Hippocampal formation (tissue), 2 donors: ENCODE data around the gene ACTL7B.
"Not testable (repeated sequence)": the region's sequence is repeated elsewhere in the genome, so short reads cannot be mapped to it uniquely, and the experiment has no call there.

ENCODE experiments used
- DNase-seq, 2 donors: peaks; one replicate each; lab custom pipeline; 2025; lab: John Stamatoyannopoulos, UW

The ACTL7B gene

DNA sequence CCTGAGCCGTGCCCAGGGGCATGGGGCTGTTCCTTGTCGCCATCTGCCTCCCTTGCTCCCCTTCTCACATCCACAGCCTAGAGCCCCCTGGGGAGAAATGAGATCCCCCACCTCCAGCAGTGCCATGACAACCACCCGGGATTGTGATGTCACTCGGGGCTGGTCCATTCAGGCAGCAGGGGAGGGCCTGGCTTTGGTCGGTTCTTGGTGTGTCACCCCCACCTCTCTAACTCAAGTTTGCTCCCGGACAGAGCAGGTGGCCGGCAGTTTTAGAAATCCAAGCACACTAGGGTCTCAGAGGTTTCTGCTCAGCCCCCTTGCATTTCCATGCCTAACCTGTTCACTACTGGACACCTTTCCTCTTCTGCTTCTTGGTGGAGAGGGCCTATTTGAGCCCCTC lies at the start of gene ACTL7B:
Gene ACTL7B (minus strand): TSS at position 99 of the 400 bp plus-strand sequence. CDS start 56 bp downstream, at position 43.
- DNase-seq: no peak

DNA sequence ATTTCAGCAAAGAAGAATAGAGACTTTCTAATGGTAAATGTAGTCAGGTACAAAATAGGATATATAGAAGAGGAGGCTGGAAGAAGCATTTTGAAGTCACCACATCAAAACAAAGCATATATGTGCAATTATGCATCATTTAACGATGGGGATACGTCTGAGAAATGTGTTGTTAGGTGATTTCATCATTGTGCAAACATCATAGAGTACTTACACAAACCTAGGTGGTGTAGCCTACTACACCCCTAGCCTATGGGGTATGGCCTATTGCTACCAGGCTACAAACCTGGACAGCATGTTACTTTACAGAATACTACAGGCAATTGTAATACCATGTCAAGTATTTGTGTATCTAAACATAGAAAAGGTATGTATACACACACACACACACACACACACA lies 49.7 kb upstream of the ACTL7B start:
- no peak for DNase-seq

GRCh38 chr9:108904161-108904560 lies 48.4 kb upstream of the ACTL7B start:
- no peak for DNase-seq

- DNase-seq: no peak
Observed at GRCh38 chr9:108903420-108904103, 47.8 kb upstream of the ACTL7B start.

- no peak for DNase-seq
Observed at GRCh38 chr9:108900176-108900575, 44.4 kb upstream of the ACTL7B start.

DNA sequence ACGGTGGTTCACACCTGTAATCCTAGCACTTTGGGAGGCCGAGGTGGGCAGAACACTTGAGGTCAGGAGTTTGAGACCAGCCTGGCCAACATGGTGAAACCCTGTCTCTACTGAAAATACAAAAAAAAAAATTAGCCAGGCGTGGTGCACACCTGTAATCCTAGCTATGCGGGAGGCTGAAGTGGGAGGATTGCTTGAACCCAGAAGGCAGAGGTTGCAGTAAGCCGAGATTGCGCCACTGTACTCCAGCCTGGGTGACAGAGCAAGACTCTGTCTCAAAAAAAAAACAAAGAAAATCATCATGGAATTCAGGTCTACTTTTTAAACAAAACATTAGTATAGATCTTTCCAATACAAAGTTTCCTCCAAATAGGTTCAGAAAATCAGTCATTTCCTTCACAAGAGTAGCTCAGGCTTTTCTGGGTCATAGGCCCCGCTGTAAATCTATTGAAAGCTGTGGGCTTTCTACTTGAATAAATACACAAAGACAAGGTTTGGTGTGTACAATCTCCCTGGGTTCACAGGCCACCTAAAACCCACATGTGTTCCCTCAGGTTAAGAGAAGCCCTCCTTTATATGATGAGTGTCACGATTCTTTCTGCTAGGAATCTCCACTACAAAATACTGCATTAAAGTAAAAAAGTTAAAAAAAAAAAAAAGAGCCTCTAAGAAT lies 43.4 kb upstream of the ACTL7B start:
- DNase-seq: not testable (repeated sequence)

- no peak for DNase-seq
Observed at GRCh38 chr9:108897324-108898096, 41.7 kb upstream of the ACTL7B start.

DNA sequence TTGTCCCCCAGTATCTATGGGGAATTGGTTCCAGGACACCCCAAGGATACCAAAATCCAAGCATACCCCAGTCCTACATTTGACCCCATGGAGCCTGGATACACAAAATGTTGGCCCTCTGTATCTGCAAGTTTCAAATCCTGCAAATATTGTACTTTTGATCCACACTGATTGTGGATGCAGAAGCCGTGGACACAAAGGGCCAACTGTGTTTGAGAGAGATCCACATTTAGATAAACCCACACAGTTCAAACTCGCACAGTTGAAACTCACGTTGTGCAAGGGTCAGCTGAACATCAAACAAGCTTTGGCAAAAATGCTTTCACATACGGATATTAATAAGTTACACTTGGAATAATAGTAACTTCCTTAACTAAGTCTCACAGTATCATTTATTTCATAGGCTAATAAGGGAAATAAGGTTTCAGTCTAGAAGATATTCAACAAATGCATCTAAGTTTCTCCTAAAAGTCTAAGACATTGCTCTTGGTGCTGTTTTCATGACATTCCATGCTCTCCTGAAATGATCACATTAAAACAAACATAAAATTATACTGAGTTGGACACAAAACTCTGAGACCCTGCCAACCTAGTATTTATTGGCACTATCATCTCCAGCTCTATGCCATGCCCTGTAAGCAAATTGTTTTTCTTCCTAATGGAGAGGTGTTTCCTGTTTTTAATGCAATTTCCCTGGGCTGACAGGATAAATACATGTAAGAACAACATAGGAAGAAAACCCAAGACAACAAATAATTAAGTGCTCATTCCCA lies 38.6 kb upstream of the ACTL7B start:
- no peak for DNase-seq

DNA sequence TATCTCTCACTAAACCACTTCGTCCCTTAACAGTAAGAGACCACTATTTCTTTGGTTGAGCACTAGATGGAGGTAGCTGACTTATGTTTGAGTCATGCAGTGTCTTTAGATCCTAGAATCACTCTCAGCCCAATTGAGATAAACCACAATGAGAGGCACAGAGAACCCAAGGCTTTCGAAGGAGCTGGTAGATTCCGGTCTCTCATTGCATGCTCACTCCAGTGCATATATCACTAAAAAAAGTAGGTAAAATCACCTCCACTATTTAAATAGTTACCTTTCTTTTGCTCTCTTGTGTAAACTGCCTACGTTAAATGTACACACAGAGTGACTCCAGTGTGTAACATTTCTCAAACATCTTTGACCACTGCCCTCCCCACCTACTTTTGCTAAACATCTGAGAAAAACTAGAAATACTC lies 33.9 kb upstream of the ACTL7B start:
- DNase-seq: no peak

DNA sequence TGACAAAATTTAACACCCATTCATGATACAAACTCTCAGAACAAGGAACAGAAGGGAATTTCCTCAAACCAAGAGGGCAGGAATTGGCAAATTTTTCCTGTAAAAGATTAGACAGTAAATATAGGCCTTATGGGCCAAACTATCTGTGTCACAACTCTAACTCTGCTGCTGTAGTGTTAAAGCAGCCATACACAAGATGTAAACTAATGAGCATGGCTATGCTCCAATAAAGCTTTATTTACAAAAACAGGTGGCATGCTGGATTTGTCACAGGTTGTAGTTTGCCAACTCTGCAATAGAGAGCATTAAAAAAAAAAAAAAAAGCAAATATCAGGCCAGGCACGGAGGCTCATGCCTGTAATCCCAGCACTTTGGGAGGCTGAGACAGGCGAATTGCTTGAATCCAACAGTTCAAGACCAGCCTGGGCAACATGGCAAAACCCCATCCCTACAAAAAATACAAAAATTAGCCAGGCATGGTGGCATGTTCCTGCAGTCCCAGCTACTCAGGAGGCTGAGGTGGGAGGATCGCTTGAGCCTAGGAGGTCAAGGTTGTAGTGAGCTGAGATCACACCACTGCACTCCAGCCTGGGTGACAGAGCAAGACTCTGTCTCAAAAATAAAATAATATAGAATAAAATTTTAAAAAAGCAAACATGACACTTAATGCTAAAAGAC lies 30.9 kb upstream of the ACTL7B start:
- DNase-seq: not testable (repeated sequence)

DNA sequence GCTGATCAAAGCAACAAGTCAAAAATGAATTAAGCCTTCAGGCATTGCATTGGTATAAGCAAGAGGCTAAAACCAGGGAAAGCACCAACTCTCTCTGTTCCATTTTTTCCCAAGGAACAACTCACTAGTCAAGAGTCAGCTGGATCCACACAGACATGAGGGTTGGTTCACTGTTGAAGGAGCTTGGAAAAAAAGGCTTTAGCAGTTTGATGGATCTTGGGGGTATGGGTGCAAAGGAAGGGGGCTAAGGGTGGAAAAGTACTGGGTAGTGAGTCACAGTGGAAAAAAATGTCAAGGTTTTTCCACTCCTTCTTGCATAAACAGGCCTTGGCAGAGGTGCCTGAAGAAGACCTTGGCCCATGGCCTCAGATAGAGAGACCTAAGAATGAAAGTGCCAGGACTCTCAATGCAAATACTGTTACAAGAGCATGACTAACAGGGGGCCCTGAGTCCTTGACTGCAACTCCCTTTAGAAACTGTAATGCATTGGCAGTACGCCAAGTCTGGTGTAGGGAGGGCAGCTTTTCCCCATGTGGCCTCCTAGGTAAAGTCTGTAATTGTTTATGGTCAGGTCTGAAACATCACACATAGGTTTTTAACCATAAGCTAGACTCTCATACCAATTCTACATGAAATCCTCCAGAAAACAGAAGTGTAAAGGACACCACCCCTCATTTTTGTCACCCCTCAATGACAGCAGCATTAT lies 30.0 kb upstream of the ACTL7B start:
- no peak for DNase-seq

DNA sequence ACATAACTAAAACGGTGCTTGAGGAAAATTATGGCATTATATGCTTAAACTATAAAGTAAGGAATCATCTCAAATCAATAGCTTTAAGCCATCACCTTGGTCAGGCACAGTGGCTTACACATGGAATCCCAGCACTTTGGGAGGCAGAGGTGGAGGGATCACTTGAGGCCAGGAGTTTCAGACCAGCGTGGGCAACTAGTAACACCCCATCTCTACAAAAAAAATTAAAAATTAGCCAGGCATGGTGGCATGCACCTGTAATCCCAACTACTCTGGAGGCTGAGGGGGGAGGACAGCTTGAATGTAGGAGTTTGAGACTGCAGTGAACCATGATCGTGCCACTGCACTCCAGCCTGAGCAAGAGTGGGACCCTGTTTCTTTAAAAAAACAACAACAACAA lies 28.9 kb upstream of the ACTL7B start:
- no peak for DNase-seq

DNA sequence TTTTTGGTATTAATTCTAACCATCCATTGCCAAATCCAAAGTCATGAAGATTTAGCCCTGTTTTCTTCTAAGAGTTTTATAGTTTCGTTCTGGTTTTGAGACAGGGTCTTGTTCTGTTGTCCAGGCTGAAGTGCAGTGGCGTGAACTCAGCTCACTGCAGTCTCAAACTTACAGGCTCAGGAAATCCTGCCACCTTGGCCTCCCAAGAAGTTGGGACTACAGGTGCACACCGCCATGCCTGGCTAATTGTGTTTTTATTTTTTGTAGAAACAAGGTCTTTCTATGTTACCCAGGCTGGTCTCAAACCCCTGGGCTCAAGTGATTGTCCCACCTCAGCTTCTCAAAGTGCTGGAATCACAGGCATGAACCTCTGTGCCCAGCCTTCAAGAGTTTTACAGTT lies 27.3 kb upstream of the ACTL7B start:
- no peak for DNase-seq

GRCh38 chr9:108882052-108882888 lies 26.5 kb upstream of the ACTL7B start:
- no peak for DNase-seq

DNA sequence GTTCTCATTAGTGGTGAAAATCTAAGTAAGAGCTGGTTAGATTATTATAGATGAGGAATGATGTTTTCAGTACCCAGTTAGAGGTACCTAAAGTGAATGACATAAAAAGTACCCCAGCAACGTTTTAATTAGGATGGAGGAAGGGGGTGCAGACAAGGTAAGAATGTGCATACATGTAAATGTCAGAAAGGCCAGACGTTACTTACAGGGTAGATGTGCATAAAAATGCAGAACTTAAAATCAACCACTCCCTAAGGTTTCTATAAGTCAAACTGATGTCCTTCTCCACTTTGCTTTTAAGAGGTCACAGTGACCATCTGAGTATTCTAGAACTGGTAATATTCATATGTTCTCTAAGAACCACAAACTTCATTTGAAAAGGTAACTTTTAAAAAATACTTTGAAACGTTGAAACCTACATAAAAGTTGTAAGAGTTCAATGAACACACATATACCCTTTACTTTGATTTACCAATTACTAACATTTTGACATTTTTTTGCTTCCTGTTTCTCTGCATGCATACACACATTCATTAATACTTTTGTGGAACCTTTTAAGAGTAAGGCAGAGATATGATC lies 25.0 kb upstream of the ACTL7B start:
- no peak for DNase-seq

GRCh38 chr9:108877524-108877923 lies 21.7 kb upstream of the ACTL7B start:
- no peak for DNase-seq

- DNase-seq: no peak
Observed at GRCh38 chr9:108876425-108876824, 20.6 kb upstream of the ACTL7B start.

DNA sequence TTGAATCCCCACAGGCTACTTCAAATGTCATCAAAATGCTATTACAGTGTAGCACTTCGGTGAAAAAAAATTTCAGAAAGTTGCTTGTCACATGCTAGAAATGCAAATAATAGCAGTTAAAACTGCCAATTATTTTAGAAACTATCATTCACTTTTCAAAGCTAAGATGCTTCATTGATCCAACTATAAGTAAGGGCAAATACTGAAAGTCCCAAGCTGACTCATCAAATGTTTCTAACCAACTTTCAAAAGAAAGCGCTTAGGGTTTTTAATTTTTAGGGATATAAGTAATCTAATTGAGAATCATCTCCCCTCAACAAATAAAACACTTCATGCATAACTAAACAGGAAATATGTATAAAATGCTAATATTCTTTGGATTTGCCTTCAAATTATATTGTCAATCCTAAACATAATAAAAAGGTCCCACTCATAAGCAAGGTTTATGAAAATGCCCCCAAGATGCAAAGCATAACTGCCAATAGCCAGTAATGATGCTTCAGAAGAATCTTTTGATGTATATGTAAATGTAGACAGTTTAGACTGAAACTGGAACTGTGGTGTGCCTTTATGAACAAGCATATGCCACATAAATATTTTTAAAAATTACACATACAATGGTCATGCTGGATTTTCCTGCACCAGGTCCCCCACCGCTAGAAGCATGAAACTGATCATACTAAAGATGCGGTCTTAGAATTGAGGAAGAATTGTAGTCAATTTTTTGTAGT lies 18.4 kb upstream of the ACTL7B start:
- no peak for DNase-seq
